HepG2 (cell line): Measurements from ENCODE around the gene NATD1. TPM values are rescaled to one million over a fixed set of nuclear protein-coding genes. Genes with fewer than 3 reads are reported as not detected.

Experiments used
- BRF2 ChIP-seq: sonication (generic); formaldehyde crosslinking; IDR thresholded peaks from 2 replicates; pipeline ENCODE4 v1.8.1; 2022; ENCODE audit warnings: mild to moderate bottlenecking, missing genetic modification reagents
- FOXC1 ChIP-seq: sonication (generic); formaldehyde crosslinking; IDR thresholded peaks from 2 replicates; pipeline ENCODE4 v1.8.0; 2022; ENCODE audit warnings: mild to moderate bottlenecking, missing genetic modification reagents, borderline replicate concordance
- GABPA ChIP-seq, 2 experiments: IDR thresholded peaks; 2 replicates each; pipeline ENCODE4 v1.6.1; 2011 to 2016; ENCODE audit warnings: low read depth in 2 of 2, low read length in 1 of 2, missing biosample characterization in 1 of 2, missing genetic modification characterization in 1 of 2
- HHEX ChIP-seq: IDR thresholded peaks from 2 replicates; pipeline ENCODE4 v1.6.1; 2016; ENCODE audit warnings: control low read depth
- HMG20A ChIP-seq: IDR thresholded peaks from 2 replicates; pipeline ENCODE4 v1.6.1; 2016; ENCODE audit warnings: borderline replicate concordance
- HNRNPLL ChIP-seq: fragments of 200-400 bp; formaldehyde crosslinking; IDR thresholded peaks from 2 replicates; pipeline ENCODE4 v1.6.1; 2017; ENCODE audit warnings: mild to moderate bottlenecking, low read depth, low read length; ENCODE audit not compliant: poor library complexity, severe bottlenecking
- KLF11 ChIP-seq: IDR thresholded peaks from 2 replicates; pipeline ENCODE4 v1.6.1; 2016; ENCODE audit warnings: missing compliant biosample characterization
- LRRFIP1 ChIP-seq: sonication (generic); formaldehyde crosslinking; conservative IDR thresholded peaks from 2 replicates; pipeline ENCODE4 v1.4.0; 2020; ENCODE audit warnings: missing genetic modification reagents
- NAIF1 ChIP-seq: sonication (generic); formaldehyde crosslinking; IDR thresholded peaks from 2 replicates; pipeline ENCODE4 v1.5.0; 2020; ENCODE audit warnings: mild to moderate bottlenecking, missing genetic modification reagents, borderline replicate concordance
- NFE2 ChIP-seq: sonication (generic); formaldehyde crosslinking; IDR thresholded peaks from 2 replicates; pipeline ENCODE4 v1.4.0; 2020; ENCODE audit warnings: missing genetic modification reagents
- PITX1 ChIP-seq: sonication (generic); formaldehyde crosslinking; IDR thresholded peaks from 2 replicates; pipeline ENCODE4 v1.5.1; 2020; ENCODE audit warnings: mild to moderate bottlenecking, missing genetic modification reagents
- REXO4 ChIP-seq: sonication (generic); formaldehyde crosslinking; IDR thresholded peaks from 2 replicates; pipeline ENCODE4 v1.8.0; 2022; ENCODE audit warnings: missing genetic modification reagents, mild to moderate bottlenecking, borderline replicate concordance
- THRA ChIP-seq: sonication (generic); formaldehyde crosslinking; IDR thresholded peaks from 2 replicates; pipeline ENCODE4 v1.4.0; 2020; ENCODE audit warnings: missing genetic modification reagents, borderline replicate concordance
- TIGD3 ChIP-seq: sonication (generic); formaldehyde crosslinking; IDR thresholded peaks from 2 replicates; pipeline ENCODE4 v1.5.1; 2020; ENCODE audit warnings: mild to moderate bottlenecking, missing genetic modification reagents, borderline replicate concordance
- ZIK1 ChIP-seq: sonication (generic); formaldehyde crosslinking; IDR thresholded peaks from 2 replicates; pipeline ENCODE4 v1.5.0; 2020; ENCODE audit warnings: mild to moderate bottlenecking, low read depth, missing genetic modification reagents, borderline replicate concordance
- ZMYM3 ChIP-seq: sonication (generic); formaldehyde crosslinking; IDR thresholded peaks from 2 replicates; pipeline ENCODE4 v1.5.1; 2020; ENCODE audit warnings: mild to moderate bottlenecking, missing genetic modification reagents
- ZNF251 ChIP-seq: sonication (generic); formaldehyde crosslinking; IDR thresholded peaks from 2 replicates; pipeline ENCODE4 v1.9.0; 2021; ENCODE audit warnings: mild to moderate bottlenecking, missing genetic modification reagents
- ZNF329 ChIP-seq: sonication (generic); formaldehyde crosslinking; IDR thresholded peaks from 2 replicates; pipeline ENCODE4 v1.9.0; 2021; ENCODE audit warnings: low read depth, mild to moderate bottlenecking, missing genetic modification reagents
- ZNF501 ChIP-seq: sonication (generic); formaldehyde crosslinking; IDR thresholded peaks from 2 replicates; pipeline ENCODE4 v1.5.1; 2020; ENCODE audit warnings: mild to moderate bottlenecking, moderate library complexity, missing genetic modification reagents
- ZNF792 ChIP-seq: IDR thresholded peaks from 2 replicates; pipeline ENCODE4 v1.6.1; 2016
- polyA plus RNA-seq, 8 experiments: library from polyadenylated mRNA; depleted of rRNA in 3 of 8; stranded (reverse) in 7 of 8; unstranded in 1 of 8; fragments of >200 nt; fragmentation: Illumina TruSeq in 4 of 8; extraction: Trizol in 4 of 8; gene quantifications; 2 replicates each; pipeline versions ENCODE4 v1.2.1 to v1.2.3, GENCODE V29; 2011 to 2016; ENCODE audit warnings: low read depth in 4 of 8, missing spikeins in 1 of 8, mixed read lengths in 1 of 8; ENCODE audit not compliant: insufficient read depth in 1 of 8
- total RNA-seq, 5 experiments: library from RNA; depleted of rRNA; stranded (reverse); fragments of >200 nt; fragmentation: Illumina TruSeq; extraction: Trizol; gene quantifications; 2 replicates each; pipeline ENCODE4 v1.2.3, GENCODE V29; 2016; ENCODE audit warnings: low read depth in 1 of 5

NATD1 gene
- total and polyA plus RNA-seq, 2 of the 13 experiments (the other 11 are each of a cell fraction or from before 2014, with no cell fraction given), result 0.31 to 2.3 TPM

- TF ChIP-seq FOXC1 (CRISPR knock-in tag) (no peak), PITX1 (CRISPR knock-in tag) (peak; percentile 81), REXO4 (CRISPR knock-in tag) (no peak), ZNF792 (CRISPR knock-in tag) (peak; percentile 78; the same call in 1 of the 2 replicates), ZNF251 (CRISPR knock-in tag) (no peak), ZMYM3 (CRISPR knock-in tag) (peak; percentile 52; the same call in 1 of the 2 replicates), GABPA (IDR thresholded peaks at IDR 0.05; ENCODE audit: low read depth, low read length) (peak; percentile 61), GABPA (CRISPR knock-in tag; IDR thresholded peaks at IDR 0.05; ENCODE audit: low read depth) (peak; percentile 86), KLF11 (peak; percentile 45; the same call in 1 of the 2 replicates), TIGD3 (CRISPR knock-in tag) (no peak), THRA (CRISPR knock-in tag) (peak; percentile 66; the same call in 1 of the 2 replicates), ZNF329 (CRISPR knock-in tag) (0 out of 2 replicates have a peak, but pooled peaks have one; percentile 34), ZNF501 (CRISPR knock-in tag) (peak; percentile 6; the same call in 1 of the 2 replicates), HMG20A (CRISPR knock-in tag) (no peak), ZIK1 (0 out of 2 replicates have a peak, but pooled peaks have one; percentile 50), BRF2 (CRISPR knock-in tag) (no peak), LRRFIP1 (CRISPR knock-in tag) (no peak), NAIF1 (CRISPR knock-in tag) (no peak), HNRNPLL (peak; percentile 55), HHEX (CRISPR knock-in tag) (no peak), NFE2 (CRISPR knock-in tag) (peak; percentile 74; the same call in 1 of the 2 replicates)
Measured at GRCh38 chr17:21287703-21288449, 34.7 kb upstream of the NATD1 start (continued).
